GM12878 (cell line): Measurements from ENCODE around the gene ATP5PD.

Experiments used
- ATF3 ChIP-seq: IDR thresholded peaks from 2 replicates; pipeline ENCODE4 v1.6.1; 2011; ENCODE audit warnings: low read depth, mild to moderate bottlenecking, low read length, moderate library complexity, borderline replicate concordance; ENCODE audit errors: extremely low read depth
- BRCA1 ChIP-seq: IDR thresholded peaks from 2 replicates; pipeline ENCODE4 v1.6.1; 2011; ENCODE audit warnings: low read depth, low read length, improper control_type of control experiment
- CREB1 ChIP-seq: IDR thresholded peaks from 2 replicates; pipeline ENCODE4 v1.6.1; 2012; ENCODE audit warnings: low read depth, mild to moderate bottlenecking, inconsistent platforms
- HDAC2 ChIP-seq: fragments of 200-600 bp; sonication (generic); IDR thresholded peaks from 2 replicates; pipeline ENCODE4 v1.6.1; 2017
- NFYA ChIP-seq: IDR thresholded peaks from 2 replicates; pipeline ENCODE4 v1.6.1; 2011; ENCODE audit warnings: low read depth, mild to moderate bottlenecking, low read length, improper control_type of control experiment, borderline replicate concordance
- NFYB ChIP-seq: IDR thresholded peaks from 2 replicates; pipeline ENCODE4 v1.6.1; 2011; ENCODE audit warnings: low read depth, mild to moderate bottlenecking, low read length, improper control_type of control experiment, moderate library complexity; ENCODE audit not compliant: insufficient read depth
- NR2C2 ChIP-seq: IDR thresholded peaks from 2 replicates; pipeline ENCODE4 v1.6.1; 2011; ENCODE audit warnings: borderline replicate concordance, low read depth; ENCODE audit not compliant: control insufficient read depth, insufficient read length
- POLR2A ChIP-seq: IDR thresholded peaks from 2 replicates; pipeline ENCODE4 v1.6.1; 2011; ENCODE audit warnings: low read depth, mild to moderate bottlenecking, low read length
- RCOR1 ChIP-seq: conservative IDR thresholded peaks from 2 replicates; pipeline ENCODE4 v1.6.1; 2012; ENCODE audit warnings: low read depth, low read length, improper control_type of control experiment
- REST ChIP-seq: IDR thresholded peaks from 2 replicates; pipeline ENCODE4 v1.6.1; 2012; ENCODE audit warnings: mild to moderate bottlenecking, low read depth, low read length
- SRF ChIP-seq, 2 experiments: IDR thresholded peaks; 2 replicates each; pipeline ENCODE4 v1.6.1; 2011; ENCODE audit warnings: low read depth in 2 of 2, low read length in 2 of 2, mild to moderate bottlenecking in 1 of 2, moderate library complexity in 1 of 2
- ZNF274 ChIP-seq: IDR thresholded peaks from one replicate; pipeline ENCODE4 v1.8.0; 2011; ENCODE audit not compliant: insufficient read length, insufficient read depth

GRCh38 chr17:74994440-74994839 is 52.3 kb downstream of the ATP5PD start:
- no peak for TF ChIP-seq ATF3
- TF ChIP-seq RCOR1, result no peak
- no peak for TF ChIP-seq HDAC2
- TF ChIP-seq NFYB, result no peak
- no peak for TF ChIP-seq CREB1
- TF ChIP-seq NFYA, result no peak
- TF ChIP-seq NR2C2, result no peak
- no peak for TF ChIP-seq SRF (IDR thresholded peaks at IDR 0.05; ENCODE audit: low read depth in 2 of 2, low read length in 2 of 2)
- TF ChIP-seq REST, result no peak
- no peak for TF ChIP-seq ZNF274
- TF ChIP-seq BRCA1, result no peak
- no peak for TF ChIP-seq POLR2A
